Measurements from ENCODE around the gene TMA16. TPM values are rescaled to one million over a fixed set of nuclear protein-coding genes. Genes with fewer than 3 reads are reported as not detected.

The TMA16 gene
- total RNA-seq, 5 donors from 2014 or later (not counting 1 experiment from before 2014, with no cell fraction given): 9.6 to 23.1 (median 19.7) TPM

DNA sequence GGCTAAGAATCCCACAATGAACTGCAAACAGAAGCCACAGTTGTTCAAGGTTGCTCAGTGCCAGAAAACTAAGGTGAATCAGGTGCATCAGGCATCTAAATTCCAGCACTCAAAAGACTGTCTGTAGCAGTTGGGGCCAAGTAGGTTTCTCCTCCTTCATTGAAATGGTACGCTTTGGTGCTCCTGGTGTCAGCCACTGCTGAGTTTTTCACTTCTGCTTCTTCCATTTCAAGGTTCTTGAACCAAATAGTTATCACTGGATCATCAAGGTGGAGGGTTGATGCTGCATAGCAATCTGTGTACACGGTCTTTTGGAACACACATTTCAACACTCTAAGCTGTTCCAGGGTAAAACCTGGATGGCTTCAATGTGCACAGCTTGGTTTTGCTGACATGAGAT, 74.4 kb downstream of the TMA16 start:
- no CpG with 5 or more reads among the region's 2 CpGs for WGBS (ENCODE audit: insufficient coverage)
- peaks cover 0 to 5% (median 3%) of the 10 kb centered on the region in 3 donors for H3K4me1 Mint-ChIP-seq
- no peak overlapping the region for H3K4me3 ChIP-seq (ENCODE audit: control insufficient read depth in 1 of 2, extremely low read depth in 1 of 2, low read length in 1 of 2)
- H3K4me1 ChIP-seq (ENCODE audit: control insufficient read depth in 1 of 2, extremely low read depth in 1 of 2, insufficient read depth in 2 of 2, low read length in 2 of 2): no peaks in the 10 kb centered on the region
- no peak overlapping the region for H3K4me3 Mint-ChIP-seq
- no peaks in the 10 kb centered on the region for H3K27me3 Mint-ChIP-seq
- H3K36me3 Mint-ChIP-seq: no peaks in the 10 kb centered on the region
- H3K27ac ChIP-seq (ENCODE audit: low read length): no peak overlapping the region
- no peak overlapping the region for H3K27ac Mint-ChIP-seq
- no peaks in the 10 kb centered on the region for H3K36me3 ChIP-seq (ENCODE audit: control insufficient read depth in 2 of 2, extremely low read depth in 1 of 2, insufficient read depth in 1 of 2, low read length in 1 of 2)
- ChIA-PET CTCF (interaction anchor here in 1 of 2 donors (1.3 kb wide), 1 partner anchor 13 kb away, joined by 3 read pairs; no protein-coding TSS in a partner anchor), POLR2A (no interaction called here)
- no peaks in the 10 kb centered on the region for H3K9me3 Mint-ChIP-seq
- no peak for ATAC-seq (replicated peaks in 1 of 4)
- DNase-seq: no peak
- no peaks in the 10 kb centered on the region for H3K9me3 ChIP-seq
- H3K27me3 ChIP-seq (replicated peaks in 1 of 2; ENCODE audit: control insufficient read depth in 2 of 2, extremely low read depth in 1 of 2, insufficient read depth in 2 of 2, low read length in 1 of 2): no peaks in the 10 kb centered on the region

Other genes with a start within 250 kb of the TMA16 start
- under 1 TPM in 3 of 5 donors, not detected in 2; 0.12 to 0.57 (median 0.26) TPM for gene NPY1R, start 162.1 kb upstream of the TMA16 start, total RNA-seq
- gene NPY5R, start 150.8 kb upstream of the TMA16 start, total RNA-seq: not detected
- not detected for gene TKTL2, start 20.9 kb upstream of the TMA16 start, total RNA-seq